Esophagus (tissue), 2 donors: ENCODE measurements around the gene POLR2A. TPM values are rescaled to one million over a fixed set of nuclear protein-coding genes. Genes with fewer than 3 reads are reported as not detected.

Experiments
- H3K27ac ChIP-seq, 2 donors: one replicate each; pipeline ENCODE4 v1.5.1; 2013; ENCODE audit warnings: low read depth in 2 of 2, mild to moderate bottlenecking in 2 of 2, inconsistent platforms in 1 of 2, low read length in 1 of 2, moderate library complexity in 1 of 2
- H3K27me3 ChIP-seq, 2 donors: one replicate each; pipeline ENCODE4 v1.6.1; 2013; ENCODE audit warnings: low read length in 2 of 2, control low read depth in 1 of 2, mild to moderate bottlenecking in 1 of 2; ENCODE audit not compliant: insufficient read depth in 2 of 2, control insufficient read depth in 1 of 2
- H3K36me3 ChIP-seq, 2 donors: one replicate each; pipeline ENCODE4 v1.6.1; 2013; ENCODE audit warnings: low read length in 1 of 2; ENCODE audit not compliant: control insufficient read depth in 2 of 2, insufficient read depth in 2 of 2
- H3K4me1 ChIP-seq, 2 donors: one replicate each; pipeline ENCODE4 v1.6.1; 2013; ENCODE audit warnings: low read length in 1 of 2; ENCODE audit not compliant: control insufficient read depth in 2 of 2, insufficient read depth in 2 of 2
- H3K4me3 ChIP-seq, 2 donors: one replicate each; pipeline ENCODE4 v1.5.1; 2013; ENCODE audit warnings: low read length in 2 of 2, mild to moderate bottlenecking in 2 of 2, low read depth in 1 of 2, moderate library complexity in 1 of 2
- H3K9me3 ChIP-seq, 2 donors: one replicate each; pipeline ENCODE4 v1.6.1; 2013; ENCODE audit warnings: mild to moderate bottlenecking in 2 of 2, low read depth in 1 of 2, low read length in 1 of 2, moderate library complexity in 1 of 2; ENCODE audit not compliant: control insufficient read depth in 2 of 2, insufficient read depth in 1 of 2
- WGBS, 2 donors: extraction: QIAGEN DNeasy Blood & Tissue Kit; methylation state at CpG; one replicate each; pipeline ENCODE4 v1.1.7; 2013; 5-methylcytosine and 5-hydroxymethylcytosine counted together
- polyA plus RNA-seq, 2 donors: library from polyadenylated mRNA; stranded (reverse); fragments of 200-250 nt; gene quantifications; one replicate each; pipeline ENCODE4 v1.2.3, GENCODE V29; 2013
- donor health status: healthy with polysubstance abuse.
- donor health status: Bipolar disorder and iron deficiency.

Gene POLR2A
- polyA plus RNA-seq, 2 donors = 33.8 to 56.6 TPM

- Histone ChIP-seq H3K27ac (no peak overlapping the region), H3K9me3 (peaks cover 3 to 12% of the 10 kb centered on the region in 2 donors), H3K36me3 (no peaks in the 10 kb centered on the region), H3K4me3 (no peak overlapping the region), H3K27me3 (no peaks in the 10 kb centered on the region), H3K4me1 (no peaks in the 10 kb centered on the region)
- 91 to 94% methylated on average over 9 of the region's 9 CpGs for WGBS, 2 donors
Measured at GRCh38 chr17:7541074-7541621, 57.0 kb downstream of the POLR2A start.

GRCh38 chr17:7544911-7545310 lies 60.7 kb downstream of the POLR2A start:
- 65 to 70% methylated on average over 6 of the region's 6 CpGs for WGBS, 2 donors

GRCh38 chr17:7548585-7549400 lies 64.6 kb downstream of the POLR2A start, which contains the start of gene TNFSF12:
Gene TNFSF12, plus strand, starts transcription at chr17:7549058. Its CDS starts 96 bp downstream, at chr17:7549154.
- peaks cover 2 to 7% of the 10 kb centered on the region in 2 donors for H3K4me1 ChIP-seq

More at GRCh38 chr17:7544911-7545310, 60.7 kb downstream of the POLR2A start:
- peaks cover 2 to 7% of the 10 kb centered on the region in 2 donors for H3K4me1 ChIP-seq
- no peaks in the 10 kb centered on the region for H3K9me3 ChIP-seq
- H3K36me3 ChIP-seq = no peaks in the 10 kb centered on the region
- H3K27me3 ChIP-seq = no peaks in the 10 kb centered on the region
- no peak overlapping the region for H3K27ac ChIP-seq
- H3K4me3 ChIP-seq = no peak overlapping the region

More at GRCh38 chr17:7548585-7549400, 64.6 kb downstream of the POLR2A start, which contains the start of gene TNFSF12:
- Histone ChIP-seq H3K27ac (peak within 1 kb of the TSS; percentile 77 to 85), H3K27me3 (no peaks in the 10 kb centered on the region), H3K9me3 (no peaks in the 10 kb centered on the region), H3K36me3 (no peaks in the 10 kb centered on the region), H3K4me3 (peak within 1 kb of the TSS; percentile 58 to 60)
- 0 to 1% methylated on average over 55 to 65 of the region's 65 CpGs for WGBS, 2 donors

Other genes starting within 250 kb of the POLR2A start
- 10 to 100 TPM; 20.8 to 32.2 TPM for gene DVL2, start 249.8 kb upstream of the POLR2A start, polyA plus RNA-seq
- 10 to 100 TPM; 22.4 to 29.6 TPM for gene PHF23, start 244.9 kb upstream of the POLR2A start, polyA plus RNA-seq
- 100 to 1,000 TPM; 354 to 393 TPM for gene GABARAP, start 241.9 kb upstream of the POLR2A start, polyA plus RNA-seq
- gene CTDNEP1, start 232.6 kb upstream of the POLR2A start, polyA plus RNA-seq = 10 to 100 TPM; 42.4 to 58.5 TPM
- 10 to 100 TPM; 14.7 to 39.0 TPM for gene ELP5, start 232.2 kb upstream of the POLR2A start, polyA plus RNA-seq
- gene CLDN7, start 221.9 kb upstream of the POLR2A start, polyA plus RNA-seq = 100 to 1,000 TPM; 271 to 275 TPM
- 1 to 10 TPM; 5.4 to 7.6 TPM for gene SLC2A4, start 202.6 kb upstream of the POLR2A start, polyA plus RNA-seq
- 10 to 100 TPM in 1 of 2 donors, 1 to 10 TPM in 1; 2.8 to 13.0 TPM for gene YBX2, start 189.7 kb upstream of the POLR2A start, polyA plus RNA-seq
- gene EIF5A, start 176.7 kb upstream of the POLR2A start, polyA plus RNA-seq = 100 to 1,000 TPM; 597 to 599 TPM
- gene GPS2, start 169.0 kb upstream of the POLR2A start, polyA plus RNA-seq = 10 to 100 TPM; 54.5 to 56.5 TPM
- 10 to 100 TPM; 15.7 to 32.1 TPM for gene NEURL4, start 155.0 kb upstream of the POLR2A start, polyA plus RNA-seq
- 1 to 10 TPM; 5.3 to 9.7 TPM for gene ACAP1, start 147.8 kb upstream of the POLR2A start, polyA plus RNA-seq
- gene KCTD11, start 132.2 kb upstream of the POLR2A start, polyA plus RNA-seq = 10 to 100 TPM; 39.3 to 75.9 TPM
- under 1 TPM in 1 of 2 donors, not detected in 1; 0.18 TPM for gene TMEM95, start 129.2 kb upstream of the POLR2A start, polyA plus RNA-seq
- 1 to 10 TPM; 6.1 to 9.3 TPM for gene TNK1, start 103.3 kb upstream of the POLR2A start, polyA plus RNA-seq
- gene PLSCR3, start 89.8 kb upstream of the POLR2A start, polyA plus RNA-seq = 10 to 100 TPM; 24.7 to 31.0 TPM
- 100 to 1,000 TPM; 105 to 158 TPM for gene TMEM256, start 80.3 kb upstream of the POLR2A start, polyA plus RNA-seq
- gene NLGN2, start 76.5 kb upstream of the POLR2A start, polyA plus RNA-seq = 1 to 10 TPM; 4.2 to 5.5 TPM
- gene SPEM1, start 64.0 kb upstream of the POLR2A start, polyA plus RNA-seq = not detected
- not detected for gene SPEM2, start 58.8 kb upstream of the POLR2A start, polyA plus RNA-seq
- gene SPEM3, start 55.5 kb upstream of the POLR2A start, polyA plus RNA-seq = not detected
- gene TMEM102, start 48.9 kb upstream of the POLR2A start, polyA plus RNA-seq = 1 to 10 TPM; 6.8 to 9.8 TPM
- gene FGF11, start 44.9 kb upstream of the POLR2A start, polyA plus RNA-seq = 10 to 100 TPM in 1 of 2 donors, 1 to 10 TPM in 1; 5.6 to 16.5 TPM
- gene CHRNB1, start 39.3 kb upstream of the POLR2A start, polyA plus RNA-seq = 1 to 10 TPM; 7.0 to 7.4 TPM
- 10 to 100 TPM; 15.5 to 19.1 TPM for gene ZBTB4, start 4.7 kb upstream of the POLR2A start, polyA plus RNA-seq
- under 1 TPM in 1 of 2 donors, not detected in 1; 0.01 TPM for gene SLC35G6, start 2.9 kb upstream of the POLR2A start, polyA plus RNA-seq
- 10 to 100 TPM in 1 of 2 donors, 1 to 10 TPM in 1; 8.0 to 13.0 TPM for gene TNFSF12, start 64.7 kb downstream of the POLR2A start, polyA plus RNA-seq
- 1 to 10 TPM; 5.4 to 5.6 TPM for gene TNFSF13, start 74.4 kb downstream of the POLR2A start, polyA plus RNA-seq
- gene SENP3, start 77.6 kb downstream of the POLR2A start, polyA plus RNA-seq = 10 to 100 TPM; 21.6 to 33.6 TPM
- 10 to 100 TPM; 30.5 to 62.4 TPM for gene CD68, start 95.3 kb downstream of the POLR2A start, polyA plus RNA-seq
- 10 to 100 TPM; 56.9 to 60.0 TPM for gene MPDU1, start 99.5 kb downstream of the POLR2A start, polyA plus RNA-seq
- 10 to 100 TPM; 73.3 to 94.3 TPM for gene SOX15, start 105.7 kb downstream of the POLR2A start, polyA plus RNA-seq
- gene FXR2, start 130.5 kb downstream of the POLR2A start, polyA plus RNA-seq = 10 to 100 TPM; 14.7 to 19.0 TPM
- 10 to 100 TPM; 54.0 to 61.2 TPM for gene SAT2, start 143.5 kb downstream of the POLR2A start, polyA plus RNA-seq
- under 1 TPM in 1 of 2 donors, not detected in 1; 0.14 TPM for gene SHBG, start 145.8 kb downstream of the POLR2A start, polyA plus RNA-seq
- under 1 TPM; 0.24 to 0.51 TPM for gene ATP1B2, start 166.6 kb downstream of the POLR2A start, polyA plus RNA-seq
- 10 to 100 TPM; 20.5 to 22.3 TPM for gene TP53, start 203.1 kb downstream of the POLR2A start, polyA plus RNA-seq
- gene WRAP53, start 204.1 kb downstream of the POLR2A start, polyA plus RNA-seq = 10 to 100 TPM in 1 of 2 donors, 1 to 10 TPM in 1; 5.5 to 13.3 TPM
- 1 to 10 TPM in 1 of 2 donors, under 1 TPM in 1; 0.67 to 1.3 TPM for gene EFNB3, start 220.8 kb downstream of the POLR2A start, polyA plus RNA-seq
- under 1 TPM; 0.06 to 0.10 TPM for gene DNAH2, start 233.4 kb downstream of the POLR2A start, polyA plus RNA-seq